Measurements from ENCODE around the gene CMYA5.

CMYA5 gene

GRCh38 chr5:79687889-79688288 lies 1.7 kb upstream of the CMYA5 start:
- TF ChIP-seq EZH2phosphoT487 (IDR thresholded peaks at IDR 0.05; ENCODE audit: borderline replicate concordance, low read length): no peak
- TF ChIP-seq CTCF (IDR thresholded peaks at IDR 0.05; ENCODE audit: low read depth, low read length, poor library complexity, severe bottlenecking): no peak
- 0 out of 2 replicates have a peak, but pooled peaks cover 5% of the 10 kb centered on the region for H4K20me1 ChIP-seq (ENCODE audit: control insufficient read depth, insufficient read depth, low read depth, low read length)
- H3K4me1 ChIP-seq (ENCODE audit: control insufficient read depth, low read length): no peaks in the 10 kb centered on the region
- H3F3A ChIP-seq (ENCODE audit: control insufficient read depth, insufficient read depth): peaks cover 13% of the 10 kb centered on the region; the same call in 1 of the 2 replicates
- no peak overlapping the region for H3K4me2 ChIP-seq (ENCODE audit: low read length)
- no peaks in the 10 kb centered on the region for H3K27me3 ChIP-seq (ENCODE audit: control insufficient read depth, low read length)
- H3K79me2 ChIP-seq (ENCODE audit: control insufficient read depth, low read length): no peaks in the 10 kb centered on the region
- H3K9me2 ChIP-seq (replicated peaks; ENCODE audit: control insufficient read depth, low read length): no peaks in the 10 kb centered on the region
- no peak overlapping the region for H3K27ac ChIP-seq (ENCODE audit: low read depth, low read length)
- no peaks in the 10 kb centered on the region for H3K9me3 ChIP-seq (ENCODE audit: control insufficient read depth, insufficient read depth, low read length)
- no peak overlapping the region for H3K4me3 ChIP-seq (ENCODE audit: low read length)
- H3K36me3 ChIP-seq (ENCODE audit: control insufficient read depth, low read length): peaks cover 35% of the 10 kb centered on the region

GRCh38 chr5:79691007-79691406 lies 1.4 kb downstream of the CMYA5 start:
- Histone ChIP-seq H3K27ac (ENCODE audit: low read depth, low read length) (no peak overlapping the region), H4K20me1 (ENCODE audit: control insufficient read depth, insufficient read depth, low read depth, low read length) (no peaks in the 10 kb centered on the region), H3K79me2 (ENCODE audit: control insufficient read depth, low read length) (no peaks in the 10 kb centered on the region), H3K4me2 (ENCODE audit: low read length) (no peak overlapping the region), H3K4me3 (ENCODE audit: low read length) (no peak overlapping the region), H3F3A (ENCODE audit: control insufficient read depth, insufficient read depth) (peaks cover 7% of the 10 kb centered on the region; the same call in 1 of the 2 replicates), H3K4me1 (ENCODE audit: control insufficient read depth, low read length) (no peaks in the 10 kb centered on the region), H3K27me3 (ENCODE audit: control insufficient read depth, low read length) (no peaks in the 10 kb centered on the region), H3K9me3 (ENCODE audit: control insufficient read depth, insufficient read depth, low read length) (no peaks in the 10 kb centered on the region), H3K9me2 (replicated peaks; ENCODE audit: control insufficient read depth, low read length) (no peaks in the 10 kb centered on the region), H3K36me3 (ENCODE audit: control insufficient read depth, low read length) (peaks cover 12% of the 10 kb centered on the region)
- TF ChIP-seq EZH2phosphoT487 (IDR thresholded peaks at IDR 0.05; ENCODE audit: borderline replicate concordance, low read length) (no peak), CTCF (IDR thresholded peaks at IDR 0.05; ENCODE audit: low read depth, low read length, poor library complexity, severe bottlenecking) (no peak)

GRCh38 chr5:79692596-79692995 lies 3.0 kb downstream of the CMYA5 start:
- no peaks in the 10 kb centered on the region for H4K20me1 ChIP-seq (ENCODE audit: control insufficient read depth, insufficient read depth, low read depth, low read length)
- H3K4me2 ChIP-seq (ENCODE audit: low read length): no peak overlapping the region
- no peaks in the 10 kb centered on the region for H3K9me2 ChIP-seq (replicated peaks; ENCODE audit: control insufficient read depth, low read length)
- H3K4me3 ChIP-seq (ENCODE audit: low read length): no peak overlapping the region
- no peak overlapping the region for H3K27ac ChIP-seq (ENCODE audit: low read depth, low read length)
- H3F3A ChIP-seq (ENCODE audit: control insufficient read depth, insufficient read depth): no peaks in the 10 kb centered on the region
- no peaks in the 10 kb centered on the region for H3K36me3 ChIP-seq (ENCODE audit: control insufficient read depth, low read length)
- TF ChIP-seq CTCF (IDR thresholded peaks at IDR 0.05; ENCODE audit: low read depth, low read length, poor library complexity, severe bottlenecking) (no peak), EZH2phosphoT487 (IDR thresholded peaks at IDR 0.05; ENCODE audit: borderline replicate concordance, low read length) (no peak)
- no peaks in the 10 kb centered on the region for H3K4me1 ChIP-seq (ENCODE audit: control insufficient read depth, low read length)
- H3K9me3 ChIP-seq (ENCODE audit: control insufficient read depth, insufficient read depth, low read length): no peaks in the 10 kb centered on the region
- no peaks in the 10 kb centered on the region for H3K27me3 ChIP-seq (ENCODE audit: control insufficient read depth, low read length)
- no peaks in the 10 kb centered on the region for H3K79me2 ChIP-seq (ENCODE audit: control insufficient read depth, low read length)

Data from DOHH2 (cell line).